ENCODE data around the gene AGAP1.

The AGAP1 gene

DNA sequence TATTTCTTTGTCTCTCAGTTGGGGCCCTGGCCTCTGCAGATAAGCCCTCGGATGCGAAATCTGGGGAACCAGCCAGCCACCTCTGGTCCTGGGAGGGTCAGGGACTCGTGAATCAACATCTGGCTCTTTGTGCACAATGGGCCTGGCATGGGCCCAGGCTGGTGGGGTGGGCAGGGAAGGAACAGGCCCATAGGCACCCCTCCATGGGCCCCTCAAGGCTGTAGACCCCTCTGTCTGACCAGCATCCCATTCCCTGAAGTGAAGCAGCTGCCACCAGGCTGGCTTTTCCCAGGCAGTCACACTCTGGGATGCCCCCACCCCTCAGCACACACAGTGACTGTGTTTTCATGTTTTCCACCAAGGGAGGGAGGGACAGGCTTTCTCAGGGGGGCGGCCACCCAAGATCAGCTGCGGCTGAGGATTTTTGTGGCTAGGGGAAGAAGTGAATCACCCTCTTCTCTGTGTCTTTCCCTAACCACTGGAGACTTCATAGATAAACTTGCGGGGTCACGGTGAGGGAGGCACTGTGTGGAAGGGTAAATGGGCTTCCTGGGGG is 166.0 kb downstream of the AGAP1 start:
- in situ Hi-C loops (cut with HindIII; ENCODE audit: low pct_ligation_motif_present, low sequenced_read_pairs), result no loop called here
- no peak overlapping the region for H3K4me3 ChIP-seq (ENCODE audit: low read depth, low read length)
- no peaks in the 10 kb centered on the region for H3K27me3 ChIP-seq (replicated peaks)
- DNase-seq, result peak; percentile 92
- peak overlapping the region; percentile 47 for H3K27ac ChIP-seq
- TF ChIP-seq, protein P1, sequence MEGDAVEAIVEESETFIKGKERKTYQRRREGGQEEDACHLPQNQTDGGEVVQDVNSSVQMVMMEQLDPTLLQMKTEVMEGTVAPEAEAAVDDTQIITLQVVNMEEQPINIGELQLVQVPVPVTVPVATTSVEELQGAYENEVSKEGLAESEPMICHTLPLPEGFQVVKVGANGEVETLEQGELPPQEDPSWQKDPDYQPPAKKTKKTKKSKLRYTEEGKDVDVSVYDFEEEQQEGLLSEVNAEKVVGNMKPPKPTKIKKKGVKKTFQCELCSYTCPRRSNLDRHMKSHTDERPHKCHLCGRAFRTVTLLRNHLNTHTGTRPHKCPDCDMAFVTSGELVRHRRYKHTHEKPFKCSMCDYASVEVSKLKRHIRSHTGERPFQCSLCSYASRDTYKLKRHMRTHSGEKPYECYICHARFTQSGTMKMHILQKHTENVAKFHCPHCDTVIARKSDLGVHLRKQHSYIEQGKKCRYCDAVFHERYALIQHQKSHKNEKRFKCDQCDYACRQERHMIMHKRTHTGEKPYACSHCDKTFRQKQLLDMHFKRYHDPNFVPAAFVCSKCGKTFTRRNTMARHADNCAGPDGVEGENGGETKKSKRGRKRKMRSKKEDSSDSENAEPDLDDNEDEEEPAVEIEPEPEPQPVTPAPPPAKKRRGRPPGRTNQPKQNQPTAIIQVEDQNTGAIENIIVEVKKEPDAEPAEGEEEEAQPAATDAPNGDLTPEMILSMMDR (IDR thresholded peaks at IDR 0.05; ENCODE audit: low read depth, low read length, missing control alignments), result no peak
- H3K36me3 ChIP-seq (replicated peaks), result no peaks in the 10 kb centered on the region

DNA sequence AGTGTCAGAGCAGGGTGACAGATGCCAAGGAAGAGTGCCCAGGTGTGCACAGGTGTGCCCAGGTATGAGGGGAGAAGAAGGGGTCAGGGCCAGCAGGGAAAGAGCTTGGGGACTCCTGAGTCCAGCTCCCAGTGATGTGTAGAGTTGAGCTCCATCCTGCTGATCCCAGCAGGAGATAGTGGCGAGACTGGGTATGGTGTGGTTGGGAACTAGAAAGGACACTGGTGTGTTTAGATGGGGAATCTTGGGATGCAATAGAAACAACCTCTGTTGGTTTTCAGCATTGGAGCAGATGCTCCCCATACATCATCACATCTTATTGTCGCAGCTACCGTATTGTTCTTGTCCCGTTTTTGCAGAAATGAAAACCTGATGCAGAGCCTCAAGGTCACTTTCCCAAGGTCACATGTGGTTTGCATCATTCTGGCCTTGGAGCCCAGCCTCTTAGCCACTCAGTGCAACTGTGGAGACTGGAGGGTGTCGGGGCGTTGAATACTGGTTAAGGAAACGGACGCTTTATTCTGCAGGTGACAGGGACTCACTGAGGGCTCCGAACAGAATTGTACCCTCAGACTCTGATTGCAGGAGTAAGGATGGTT is 166.7 kb downstream of the AGAP1 start:
- Histone ChIP-seq H3K36me3 (replicated peaks) (no peaks in the 10 kb centered on the region), H3K27me3 (replicated peaks) (no peaks in the 10 kb centered on the region), H3K27ac (no peak overlapping the region), H3K4me3 (ENCODE audit: low read depth, low read length) (no peak overlapping the region)
- in situ Hi-C loops (cut with HindIII; ENCODE audit: low pct_ligation_motif_present, low sequenced_read_pairs), result no loop called here
- TF ChIP-seq, protein P1 (IDR thresholded peaks at IDR 0.05; ENCODE audit: low read depth, low read length, missing control alignments), result no peak
- no peak for DNase-seq

DNA sequence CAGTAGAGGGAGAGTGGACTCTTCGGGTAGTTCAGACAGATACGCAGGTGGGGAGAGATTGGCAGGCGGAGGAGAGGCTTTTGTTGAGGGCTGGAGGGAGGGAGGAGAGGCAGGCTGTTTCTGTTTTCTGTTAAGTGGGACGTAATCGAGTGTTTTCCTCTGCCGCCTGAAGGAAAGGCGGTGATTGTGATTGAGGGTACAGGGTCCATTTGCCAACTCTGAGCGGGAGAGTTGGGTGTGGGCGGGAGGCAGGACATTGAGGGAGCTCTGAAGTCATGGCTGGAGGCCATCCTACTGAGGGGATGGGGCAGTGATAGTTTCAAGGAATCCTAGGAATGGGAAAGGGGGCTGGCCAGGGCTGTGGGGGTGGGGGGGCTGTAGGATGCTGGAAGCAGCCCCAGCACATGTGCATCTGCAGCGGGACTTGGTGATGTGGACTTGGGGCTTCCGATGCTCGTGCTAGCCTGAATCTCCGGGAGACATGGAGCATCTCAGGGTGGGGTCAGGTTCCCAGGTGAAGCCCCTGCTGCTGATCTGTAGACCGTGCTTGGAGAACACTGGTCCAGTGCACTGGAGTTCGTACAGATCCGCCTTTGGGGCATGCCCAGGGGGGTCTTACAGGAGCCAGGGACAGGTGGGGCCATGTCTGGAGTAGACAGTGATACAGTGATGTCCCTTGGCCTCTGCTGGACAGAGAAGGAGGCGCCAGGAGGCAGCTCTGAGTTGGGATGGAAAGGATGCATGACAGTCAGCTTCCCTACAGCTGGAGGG is 167.5 kb downstream of the AGAP1 start:
- Histone ChIP-seq H3K27me3 (replicated peaks) (no peaks in the 10 kb centered on the region), H3K27ac (no peak overlapping the region), H3K4me3 (ENCODE audit: low read depth, low read length) (no peak overlapping the region), H3K36me3 (replicated peaks) (no peaks in the 10 kb centered on the region)
- in situ Hi-C loops (cut with HindIII; ENCODE audit: low pct_ligation_motif_present, low sequenced_read_pairs), result no loop called here
- no peak for DNase-seq
- TF ChIP-seq, protein P1 (IDR thresholded peaks at IDR 0.05; ENCODE audit: low read depth, low read length, missing control alignments), result no peak

DNA sequence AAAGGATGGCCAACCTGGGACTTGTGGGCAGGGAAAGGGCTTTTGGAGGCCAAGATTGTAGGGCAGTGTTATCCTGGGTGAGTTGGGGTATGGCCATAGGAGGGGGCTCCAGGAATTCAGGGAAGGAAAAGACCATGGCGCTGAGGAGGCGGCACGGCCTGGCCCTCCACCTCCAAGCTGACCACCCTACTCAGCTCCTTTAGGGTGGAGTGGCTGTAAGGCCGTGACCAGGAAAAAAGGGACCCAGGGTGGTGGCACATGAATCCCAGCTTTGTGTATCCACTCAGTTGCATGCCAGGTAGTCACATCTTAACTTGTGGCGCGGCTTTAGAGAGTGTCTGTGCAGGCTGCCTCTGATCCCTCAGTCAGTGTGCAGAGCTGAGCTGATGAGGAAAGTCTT is 168.1 kb downstream of the AGAP1 start:
- no peak for DNase-seq
- TF ChIP-seq, protein P1 (IDR thresholded peaks at IDR 0.05; ENCODE audit: low read depth, low read length, missing control alignments), result no peak
- Histone ChIP-seq H3K27me3 (replicated peaks) (no peaks in the 10 kb centered on the region), H3K4me3 (ENCODE audit: low read depth, low read length) (no peak overlapping the region), H3K36me3 (replicated peaks) (no peaks in the 10 kb centered on the region), H3K27ac (no peak overlapping the region)
- in situ Hi-C loops (cut with HindIII; ENCODE audit: low pct_ligation_motif_present, low sequenced_read_pairs), result no loop called here

DNA sequence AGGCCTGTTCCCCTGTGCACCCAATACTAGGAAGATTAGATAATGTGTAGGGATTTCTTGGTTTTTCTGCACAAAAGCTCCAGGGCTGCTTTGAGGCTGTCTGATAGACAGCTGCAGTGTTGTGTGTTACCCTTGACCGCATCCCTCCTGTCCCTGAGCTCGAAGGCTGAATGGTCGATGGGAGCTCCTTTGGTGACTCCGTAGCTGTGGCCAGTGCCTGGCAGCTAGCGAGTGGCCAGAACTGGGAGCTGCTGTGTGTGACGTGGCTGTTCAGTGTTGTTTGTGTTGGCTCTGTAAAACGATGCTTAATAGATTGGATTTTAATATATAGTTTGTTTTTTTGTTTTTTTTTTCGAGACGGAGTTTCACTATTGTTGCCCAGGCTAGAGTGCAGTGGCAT is 170.0 kb downstream of the AGAP1 start:
- TF ChIP-seq, protein P1 (IDR thresholded peaks at IDR 0.05; ENCODE audit: low read depth, low read length, missing control alignments), result no peak
- H3K27me3 ChIP-seq (replicated peaks), result no peaks in the 10 kb centered on the region
- no peak overlapping the region for H3K27ac ChIP-seq
- H3K36me3 ChIP-seq (replicated peaks), result no peaks in the 10 kb centered on the region
- in situ Hi-C loops (cut with HindIII; ENCODE audit: low pct_ligation_motif_present, low sequenced_read_pairs), result no loop called here
- DNase-seq, result no peak
- no peak overlapping the region for H3K4me3 ChIP-seq (ENCODE audit: low read depth, low read length)

Measured in brain microvascular endothelial cell (primary cell).